Adrenal gland (tissue), 12 donors: ENCODE results near the gene GCAT. TPM values are rescaled to one million over a fixed set of nuclear protein-coding genes. Genes with fewer than 3 reads are reported as not detected.

Experiments used
- DNase-seq, 7 donors: peaks; one replicate each; pipeline ENCODE4 v3.0.0-alpha.2; 2019 to 2020
- H3K27ac ChIP-seq, 5 donors: fragments of 200-600 bp; sonication (generic) in 4 of 5; 1 replicate in 3 of 5; 2 replicates in 2 of 5; pipeline versions ENCODE4 v1.5.1 to v1.8.0; 2016 to 2020; ENCODE audit warnings: mild to moderate bottlenecking in 1 of 5
- H3K27me3 ChIP-seq: fragments of 200-600 bp; 2 replicates; pipeline ENCODE4 v1.8.0; 2021
- H3K36me3 ChIP-seq, 2 donors: fragments of 200-600 bp; replicated peaks in 1 of 2; 1 replicate in 1 of 2; 2 replicates in 1 of 2; pipeline versions ENCODE4 v1.5.1 to v1.8.0; 2018 to 2022
- H3K4me1 ChIP-seq, 2 donors: fragments of 200-600 bp; replicated peaks in 1 of 2; 1 replicate in 1 of 2; 2 replicates in 1 of 2; pipeline versions ENCODE4 v1.5.1 to v1.8.0; 2018 to 2021
- H3K4me3 ChIP-seq, 4 donors: fragments of 200-600 bp; sonication (generic) in 3 of 4; one replicate each; pipeline ENCODE4 v1.5.1; 2016 to 2018
- H3K9me3 ChIP-seq, 3 donors: fragments of 200-600 bp; sonication (generic) in 1 of 3; replicated peaks in 1 of 3; 1 replicate in 2 of 3; 2 replicates in 1 of 3; pipeline versions ENCODE4 v1.5.1 to v1.8.0; 2016 to 2021
- POLR2A ChIP-seq, 2 donors: fragments of 450-650 bp; IDR thresholded peaks; one replicate each; pipeline ENCODE4 v1.6.1; 2017; ENCODE audit warnings: antibody characterized with exemption in 2 of 2, mild to moderate bottlenecking in 2 of 2, moderate library complexity in 1 of 2
- WGBS, 4 donors: extraction: QIAGEN DNeasy Blood & Tissue Kit in 2 of 4; methylation state at CpG; one replicate each; pipeline versions ENCODE4 v1.1.5 to v1.1.7; 2013 to 2017; 5-methylcytosine and 5-hydroxymethylcytosine counted together
- intact Hi-C, 2 donors: fragments of 100-400 bp; cut with DNase I; formaldehyde crosslinking; loops; one replicate each; pipeline versions ENCODE4 v1.14.1 to v1.15.0; 2022 to 2023
- polyA plus RNA-seq, 3 donors: library from polyadenylated mRNA; stranded (reverse); fragments of 200-250 nt in 2 of 3; fragments of 350-450 nt in 1 of 3; fragmentation: Illumina TruSeq in 1 of 3; extraction: RNeasy Lipid Tissue Mini Kit (QIAGEN cat#74804) in 1 of 3; gene quantifications; one replicate each; pipeline ENCODE4 v1.2.3, GENCODE V29; 2013 to 2014
- total RNA-seq, 9 donors: library from RNA; depleted of rRNA in 4 of 9; stranded (reverse); fragments of >200 nt in 4 of 9; fragments of 120-200 nt in 1 of 9; fragmentation: NEBNext Ultra II Directional in 1 of 9; extraction: Animal tissue kit (Norgen Biotek cat#: 25700) in 1 of 9; gene quantifications; one replicate each; pipeline versions ENCODE4 v1.1.0 to v1.2.4, GENCODE V29; 2013 to 2023
- TF ChIP-seq, protein P1 (sequence below), 6 experiments: fragments of 450-650 bp in 4 of 6; fragments of 200-600 bp in 2 of 6; sonication (generic) in 1 of 6; IDR thresholded peaks; 1 replicate in 5 of 6; 2 replicates in 1 of 6; pipeline versions ENCODE4 v1.5.1 to v1.8.0; 2016 to 2021; ENCODE audit warnings: antibody characterized with exemption in 6 of 6, mild to moderate bottlenecking in 2 of 6, moderate library complexity in 1 of 6
- donor health status: healthy with polysubstance abuse.
- donor health status: Bipolar disorder and iron deficiency.
- donor health status: DM: yes; HTN: yes; CAD: no.
- donor health status: DM: no; HTN: no; CAD: no.
- donor health status: DM: no; HTN: no; CAD: no.
- donor health status: DM: yes; HTN: yes; CAD: no.

Gene GCAT
- total and polyA plus RNA-seq, 12 donors = 18.2 to 87.9 (median 33.3) TPM

DNA sequence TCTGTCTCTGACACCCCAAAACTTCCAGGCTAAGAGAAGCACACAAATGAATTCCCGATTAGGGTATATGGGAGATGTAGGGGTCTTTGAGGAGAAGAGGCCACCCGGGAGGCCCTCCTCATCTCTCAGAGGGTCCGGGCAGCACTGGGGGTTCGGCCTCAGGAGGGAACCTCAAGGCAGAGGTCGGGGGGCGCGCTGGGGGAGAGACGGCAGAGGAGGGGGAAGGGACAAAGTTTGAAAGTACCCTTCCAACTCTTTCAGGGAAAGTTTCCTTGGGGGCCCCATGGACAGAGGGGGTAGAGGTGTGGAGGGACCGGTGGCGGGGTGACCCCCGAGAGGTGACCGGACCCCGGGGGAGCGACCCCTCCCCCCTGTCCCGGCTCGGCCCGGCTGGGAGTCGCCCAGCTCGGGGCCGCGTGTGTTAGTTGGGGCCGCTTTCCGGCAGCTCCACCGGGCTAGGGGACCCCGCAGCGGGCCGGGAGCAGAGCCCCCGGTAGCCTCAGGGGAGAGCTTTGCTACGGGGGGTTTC, 3.3 kb upstream of the GCAT start:
- no peaks in the 10 kb centered on the region for H3K36me3 ChIP-seq
- H3K4me3 ChIP-seq = peak overlapping the region in 2 of 4 donors; percentile 25 to 60
- WGBS, 4 donors = 8 to 23% (median 10%) methylated on average over 4 to 29 of the region's 29 CpGs
- TF ChIP-seq, protein P1, sequence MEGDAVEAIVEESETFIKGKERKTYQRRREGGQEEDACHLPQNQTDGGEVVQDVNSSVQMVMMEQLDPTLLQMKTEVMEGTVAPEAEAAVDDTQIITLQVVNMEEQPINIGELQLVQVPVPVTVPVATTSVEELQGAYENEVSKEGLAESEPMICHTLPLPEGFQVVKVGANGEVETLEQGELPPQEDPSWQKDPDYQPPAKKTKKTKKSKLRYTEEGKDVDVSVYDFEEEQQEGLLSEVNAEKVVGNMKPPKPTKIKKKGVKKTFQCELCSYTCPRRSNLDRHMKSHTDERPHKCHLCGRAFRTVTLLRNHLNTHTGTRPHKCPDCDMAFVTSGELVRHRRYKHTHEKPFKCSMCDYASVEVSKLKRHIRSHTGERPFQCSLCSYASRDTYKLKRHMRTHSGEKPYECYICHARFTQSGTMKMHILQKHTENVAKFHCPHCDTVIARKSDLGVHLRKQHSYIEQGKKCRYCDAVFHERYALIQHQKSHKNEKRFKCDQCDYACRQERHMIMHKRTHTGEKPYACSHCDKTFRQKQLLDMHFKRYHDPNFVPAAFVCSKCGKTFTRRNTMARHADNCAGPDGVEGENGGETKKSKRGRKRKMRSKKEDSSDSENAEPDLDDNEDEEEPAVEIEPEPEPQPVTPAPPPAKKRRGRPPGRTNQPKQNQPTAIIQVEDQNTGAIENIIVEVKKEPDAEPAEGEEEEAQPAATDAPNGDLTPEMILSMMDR (IDR thresholded peaks at IDR 0.05) = no peak
- TF ChIP-seq POLR2A (IDR thresholded peaks at IDR 0.05) = no peak
- no peaks in the 10 kb centered on the region for H3K27me3 ChIP-seq
- intact Hi-C loops = no loop called here
- DNase-seq = no peak
- H3K4me1 ChIP-seq = peaks cover 34 to 52% of the 10 kb centered on the region in 2 donors
- no peaks in the 10 kb centered on the region for H3K9me3 ChIP-seq
- peak overlapping the region in 3 of 5 donors; percentile 74 to 88 (median 83) for H3K27ac ChIP-seq

DNA sequence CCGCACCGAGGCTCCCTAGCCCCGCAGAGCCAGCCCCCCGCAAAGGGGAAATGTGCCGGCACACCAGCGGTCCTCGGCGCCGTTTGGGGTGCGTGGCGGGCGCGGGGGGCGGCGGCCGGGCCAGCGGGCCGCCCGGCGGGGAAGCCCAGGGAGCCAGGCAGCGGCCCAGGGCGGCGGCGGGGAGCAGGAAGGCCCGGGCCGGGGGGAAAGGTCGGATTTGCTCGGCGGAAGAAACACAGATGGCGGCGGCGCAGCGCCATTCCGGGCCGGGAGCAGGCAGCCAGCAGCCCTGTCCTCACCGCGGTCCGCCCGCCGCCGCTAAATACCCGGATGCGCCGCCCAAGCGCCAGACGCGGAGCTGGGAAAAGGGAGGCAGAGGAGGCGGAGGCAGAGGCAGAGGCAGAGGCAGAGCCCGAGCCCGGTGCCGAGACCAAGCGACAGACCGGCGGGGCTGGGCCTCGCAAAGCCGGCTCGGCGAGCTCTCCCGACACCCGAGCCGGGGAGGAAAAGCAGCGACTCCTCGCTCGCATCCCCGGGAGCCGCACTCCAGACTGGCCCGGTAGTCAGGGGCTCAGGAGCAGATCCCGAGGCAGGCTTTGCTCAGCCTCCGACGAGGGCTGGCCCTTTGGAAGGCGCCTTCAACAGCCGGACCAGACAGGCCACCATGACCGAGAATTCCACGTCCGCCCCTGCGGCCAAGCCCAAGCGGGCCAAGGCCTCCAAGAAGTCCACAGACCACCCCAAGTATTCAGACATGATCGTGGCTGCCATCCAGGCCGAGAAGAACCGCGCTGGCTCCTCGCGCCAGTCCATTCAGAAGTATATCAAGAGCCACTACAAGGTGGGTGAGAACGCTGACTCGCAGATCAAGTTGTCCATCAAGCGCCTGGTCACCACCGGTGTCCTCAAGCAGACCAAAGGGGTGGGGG, 2.6 kb upstream of the GCAT start:
- WGBS, 4 donors = 5 to 18% (median 6%) methylated on average over 15 to 87 of the region's 87 CpGs
- intact Hi-C loops = no loop called here
- Histone ChIP-seq H3K27ac (peak overlapping the region in 4 of 5 donors; percentile 11 to 88 (median 78)), H3K4me1 (peaks cover 34 to 52% of the 10 kb centered on the region in 2 donors), H3K27me3 (no peaks in the 10 kb centered on the region), H3K36me3 (no peaks in the 10 kb centered on the region), H3K4me3 (peak overlapping the region; percentile 25 to 60 (median 27)), H3K9me3 (no peaks in the 10 kb centered on the region)
- peak; percentile 81 to 89 for TF ChIP-seq POLR2A (IDR thresholded peaks at IDR 0.05)
- TF ChIP-seq, protein P1 (IDR thresholded peaks at IDR 0.05) = no peak
- DNase-seq = peak; percentile 85 to 94 (median 88)

DNA sequence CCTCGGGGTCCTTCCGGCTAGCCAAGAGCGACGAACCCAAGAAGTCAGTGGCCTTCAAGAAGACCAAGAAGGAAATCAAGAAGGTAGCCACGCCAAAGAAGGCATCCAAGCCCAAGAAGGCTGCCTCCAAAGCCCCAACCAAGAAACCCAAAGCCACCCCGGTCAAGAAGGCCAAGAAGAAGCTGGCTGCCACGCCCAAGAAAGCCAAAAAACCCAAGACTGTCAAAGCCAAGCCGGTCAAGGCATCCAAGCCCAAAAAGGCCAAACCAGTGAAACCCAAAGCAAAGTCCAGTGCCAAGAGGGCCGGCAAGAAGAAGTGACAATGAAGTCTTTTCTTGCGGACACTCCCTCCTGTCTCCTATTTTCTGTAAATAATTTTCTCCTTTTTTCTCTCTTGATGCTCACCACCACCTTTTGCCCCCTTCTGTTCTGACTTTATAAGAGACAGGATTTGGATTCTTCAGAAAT, 1.9 kb upstream of the GCAT start:
- WGBS, 4 donors = 49 to 62% (median 59%) methylated on average over 10 of the region's 10 CpGs
- no peak for DNase-seq
- peaks cover 34 to 52% of the 10 kb centered on the region in 2 donors for H3K4me1 ChIP-seq
- no peaks in the 10 kb centered on the region for H3K36me3 ChIP-seq
- H3K27me3 ChIP-seq = no peaks in the 10 kb centered on the region
- peak overlapping the region in 3 of 4 donors; percentile 20 to 60 (median 29) for H3K4me3 ChIP-seq
- TF ChIP-seq POLR2A (IDR thresholded peaks at IDR 0.05) = no peak
- TF ChIP-seq, protein P1 (IDR thresholded peaks at IDR 0.05) = no peak
- intact Hi-C loops = no loop called here
- peak overlapping the region in 4 of 5 donors; percentile 11 to 88 (median 78) for H3K27ac ChIP-seq
- H3K9me3 ChIP-seq = no peaks in the 10 kb centered on the region
